PC-3 (cell line): ENCODE measurements around the gene C7orf57. TPM values are rescaled to one million over a fixed set of nuclear protein-coding genes. Genes with fewer than 3 reads are reported as not detected.
A peak's percentile ranks its signal among the peaks of the same experiment; 100 is the strongest.

Experiments
- ATAC-seq: fragments of 200-7000 bp; cut with Tn5 transposase; 2 replicates; pipeline ENCODE4 v1.9.1; 2020; ENCODE audit warnings: mild to moderate bottlenecking, moderate library complexity
- BruUV-seq: library from RNA; stranded (reverse); fragments of 400-500 nt; replicated peaks from 2 replicates; lab custom pipeline; 2021; lab: Mats Ljungman, UMichigan
- CTCF ChIA-PET: fragments of 300-600 bp; sonication (Branson Sonifier 250); formaldehyde crosslinking; loops from one replicate; lab custom pipeline; 2022; ENCODE audit warnings: antibody characterized with exemption; lab: Charles Lee
- POLR2A ChIA-PET: fragments of 300-600 bp; sonication (Branson Sonifier 250); formaldehyde crosslinking; loops from one replicate; lab custom pipeline; 2022; ENCODE audit warnings: antibody characterized with exemption; ENCODE audit not compliant: unreplicated experiment; lab: Charles Lee
- DNase-seq: peaks from one replicate; pipeline ENCODE4 v3.0.0-alpha.2; 2015
- H2AFZ ChIP-seq: fragments of 300-600 bp; sonication (generic); 2 replicates; pipeline ENCODE4 v1.6.0; 2016; ENCODE audit warnings: antibody characterized with exemption, low read length
- H3F3A ChIP-seq: fragments of 300-600 bp; sonication (generic); one replicate; pipeline ENCODE4 v1.6.0; 2017; ENCODE audit warnings: antibody characterized with exemption, low read length, control low read depth, mild to moderate bottlenecking; ENCODE audit not compliant: unreplicated experiment
- H3K27ac ChIP-seq: fragments of 300-600 bp; sonication (generic); 2 replicates; pipeline ENCODE4 v1.5.1; 2016; ENCODE audit warnings: mild to moderate bottlenecking, low read length
- H3K27me3 ChIP-seq: fragments of 300-600 bp; sonication (generic); 2 replicates; pipeline ENCODE4 v1.6.1; 2016; ENCODE audit warnings: low read length, mixed read lengths
- H3K36me3 ChIP-seq: fragments of 300-600 bp; sonication (generic); 2 replicates; pipeline ENCODE4 v1.6.1; 2016; ENCODE audit warnings: low read depth, mixed run types, low read length, mixed read lengths
- H3K4me1 ChIP-seq: fragments of 300-600 bp; sonication (generic); 2 replicates; pipeline ENCODE4 v1.5.1; 2016; ENCODE audit warnings: low read length; ENCODE audit not compliant: insufficient read depth
- H3K4me2 ChIP-seq: fragments of 300-600 bp; sonication (generic); 2 replicates; pipeline ENCODE4 v1.6.0; 2016; ENCODE audit warnings: low read length
- H3K4me3 ChIP-seq: fragments of 300-600 bp; sonication (generic); 2 replicates; pipeline ENCODE4 v1.5.1; 2016; ENCODE audit warnings: mild to moderate bottlenecking, low read length, mixed read lengths
- H3K79me2 ChIP-seq: fragments of 300-600 bp; sonication (generic); 2 replicates; pipeline ENCODE4 v1.6.1; 2017; ENCODE audit warnings: low read length, mixed read lengths
- H3K9ac ChIP-seq: fragments of 300-600 bp; sonication (generic); 2 replicates; pipeline ENCODE4 v1.6.0; 2016; ENCODE audit warnings: mild to moderate bottlenecking, low read length
- H3K9me2 ChIP-seq: fragments of 300-600 bp; sonication (generic); replicated peaks from 2 replicates; pipeline ENCODE4 v1.6.1; 2016; ENCODE audit warnings: mixed run types, low read length, mixed read lengths
- H3K9me3 ChIP-seq: fragments of 300-600 bp; sonication (generic); 2 replicates; pipeline ENCODE4 v1.6.1; 2016; ENCODE audit warnings: low read length, mixed read lengths
- H4K20me1 ChIP-seq: fragments of 300-600 bp; sonication (generic); 2 replicates; pipeline ENCODE4 v1.6.1; 2016; ENCODE audit warnings: low read length, mixed read lengths
- CTCF ChIP-seq: fragments of 300-600 bp; sonication (generic); conservative IDR thresholded peaks from 2 replicates; pipeline ENCODE4 v1.5.1; 2017; ENCODE audit warnings: antibody characterized with exemption, low read depth, mild to moderate bottlenecking, low read length
- EZH2 ChIP-seq: fragments of 300-600 bp; sonication (generic); IDR thresholded peaks from one replicate; pipeline ENCODE4 v1.6.1; 2017; ENCODE audit warnings: antibody characterized with exemption, mild to moderate bottlenecking, low read length; ENCODE audit not compliant: unreplicated experiment
- EZH2phosphoT487 ChIP-seq: fragments of 300-600 bp; sonication (generic); IDR thresholded peaks from 2 replicates; pipeline ENCODE4 v1.6.1; 2018; ENCODE audit warnings: mild to moderate bottlenecking, antibody characterized with exemption, low read length, borderline replicate concordance
- intact Hi-C: fragments of 100-400 bp; cut with micrococcal nuclease; formaldehyde crosslinking; loops from 2 replicates; pipeline ENCODE4 v1.9.0; 2023
- total RNA-seq: library from RNA; depleted of rRNA; stranded (reverse); fragments of >200 nt; gene quantifications from 2 replicates; pipeline ENCODE4 v1.2.3, GENCODE V29; 2014

Gene C7orf57
- total RNA-seq, 1 experiment from 2014 or later: 0.15 TPM

DNA sequence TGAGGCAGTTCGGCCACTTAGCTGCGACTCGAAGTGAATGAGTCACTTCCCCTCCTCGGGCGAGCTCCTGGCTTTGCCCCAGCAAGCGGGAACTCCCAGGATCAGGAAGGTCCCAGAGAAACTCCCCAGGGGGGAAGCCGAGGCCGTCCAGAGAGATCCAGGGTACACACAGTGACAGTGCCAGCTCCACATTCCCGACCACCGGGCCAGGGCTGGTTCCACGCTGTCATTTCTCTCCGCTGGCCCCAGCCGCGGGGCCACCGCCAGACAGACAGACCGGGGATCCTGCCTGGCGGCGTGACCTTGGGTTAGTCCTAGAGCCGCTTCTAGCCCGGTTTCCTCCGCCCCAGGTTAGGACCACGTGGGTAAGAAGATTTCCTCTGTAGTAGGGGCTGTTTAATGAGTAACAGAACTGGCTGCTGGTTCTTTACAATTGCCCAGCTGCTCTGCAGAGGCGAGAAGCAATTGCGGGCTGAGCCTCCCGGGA is 53.3 kb downstream of the C7orf57 start:
- ChIA-PET POLR2A (interaction anchor here (0.6 to 1.5 kb wide), 4 partner anchors 47 to 138 kb away, joined by 4 to 8 read pairs (median 6); no protein-coding TSS in a partner anchor), CTCF (interaction anchor here (0.6 to 1.4 kb wide), 2 partner anchors 22 to 143 kb away, joined by 3 to 5 read pairs; no protein-coding TSS in a partner anchor)
- peaks cover 56% of the 10 kb centered on the region for H3K4me1 ChIP-seq

DNA sequence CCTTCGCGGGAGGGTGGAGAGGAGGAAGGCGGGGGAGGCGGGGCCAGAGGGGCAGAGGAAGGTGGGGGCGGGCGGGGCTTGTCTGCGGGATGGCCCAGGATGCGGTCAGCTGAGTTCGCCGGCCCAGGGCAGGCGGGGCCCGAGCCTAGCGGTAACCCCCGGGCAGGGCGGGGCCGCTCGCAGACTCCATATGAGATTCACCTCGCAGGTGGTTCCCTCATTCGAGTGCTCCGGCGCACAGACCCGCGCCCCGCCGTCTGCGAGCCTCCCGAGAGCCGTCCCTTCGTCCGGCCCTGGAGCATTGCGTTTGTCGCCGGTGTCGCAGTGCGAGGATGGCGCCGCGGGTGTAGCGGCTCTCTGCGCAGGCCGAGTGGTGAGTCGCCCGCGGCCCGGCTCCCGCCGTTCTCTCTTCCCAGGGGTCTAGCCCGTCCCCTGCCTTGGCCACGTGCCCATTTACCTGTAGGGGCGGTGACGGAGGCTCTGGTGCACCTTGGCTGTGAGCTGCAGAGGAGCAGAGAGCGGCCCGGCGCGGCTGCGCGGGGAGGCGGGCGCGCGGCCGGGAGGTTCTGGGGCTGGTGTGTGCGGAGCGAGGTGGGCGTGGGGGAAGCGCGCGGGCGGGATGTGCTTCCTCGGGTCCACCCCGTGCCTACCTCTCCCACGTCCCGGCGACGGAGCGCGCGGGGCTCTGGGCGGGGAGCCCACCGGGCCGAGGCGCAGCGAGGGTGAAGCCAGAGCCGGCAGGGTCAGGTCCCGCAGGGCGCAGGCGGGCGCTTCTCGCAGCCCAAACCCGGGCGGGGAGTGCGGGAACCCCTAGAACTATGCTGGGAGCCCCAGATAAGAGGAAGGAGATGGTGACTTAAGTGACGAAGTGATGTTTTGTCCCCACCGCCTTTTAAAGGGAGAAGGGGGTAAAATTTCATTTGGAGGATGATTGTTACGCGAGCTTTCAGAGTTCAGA is 54.0 kb downstream of the C7orf57 start, which contains the start of gene UPP1:
UPP1 (plus strand) TSS at position 220 of the 958 bp plus-strand sequence. CDS start 5,519 bp downstream, outside the sequence.
- H3K79me2 ChIP-seq: peaks cover 30% of the 10 kb centered on the region
- H3K9ac ChIP-seq: peak within 1 kb of the TSS; percentile 93
- peaks cover 51% of the 10 kb centered on the region for H3K4me1 ChIP-seq
- ChIA-PET POLR2A (interaction anchor here (0.5 to 1.5 kb wide), 6 partner anchors 48 to 557 kb away, joined by 3 to 8 read pairs (median 4); no protein-coding TSS in a partner anchor), CTCF (interaction anchor here (0.6 to 1.4 kb wide), 2 partner anchors 21 to 144 kb away, joined by 3 to 5 read pairs; no protein-coding TSS in a partner anchor)
- peak within 1 kb of the TSS; percentile 94 for H3K4me3 ChIP-seq
- H3K36me3 ChIP-seq: peaks cover 15% of the 10 kb centered on the region; the same call in 1 of the 2 replicates
- peak; percentile 82 for DNase-seq
- H3F3A ChIP-seq: peaks cover 6% of the 10 kb centered on the region
- H2AFZ ChIP-seq: peak within 1 kb of the TSS; percentile 87
- H3K27ac ChIP-seq: peak within 1 kb of the TSS; percentile 99
- no peaks in the 10 kb centered on the region for H3K27me3 ChIP-seq
- no peaks in the 10 kb centered on the region for H3K9me2 ChIP-seq
- no peaks in the 10 kb centered on the region for H3K9me3 ChIP-seq
- peak within 1 kb of the TSS; percentile 98 for H3K4me2 ChIP-seq
- H4K20me1 ChIP-seq: peaks cover 21% of the 10 kb centered on the region; the same call in 1 of the 2 replicates
- ATAC-seq: peak; percentile 49
- intact Hi-C loops: loop anchor here (2.0 to 10.0 kb wide), 2 partner anchors 111 to 245 kb away; partner anchors contain the start of gene HUS1
- TF ChIP-seq CTCF: no peak
- no peak for TF ChIP-seq EZH2phosphoT487
- no peak for TF ChIP-seq EZH2
- no TSS peak for BruUV-seq

More for the DNA sequence above, 53.3 kb downstream of the C7orf57 start:
- Histone ChIP-seq H3F3A (peaks cover 6% of the 10 kb centered on the region), H3K27ac (peak overlapping the region; percentile 99), H3K9me3 (no peaks in the 10 kb centered on the region), H3K36me3 (peaks cover 15% of the 10 kb centered on the region; the same call in 1 of the 2 replicates), H3K27me3 (no peaks in the 10 kb centered on the region), H3K79me2 (peaks cover 30% of the 10 kb centered on the region), H3K4me3 (peak overlapping the region; percentile 94), H3K9ac (peak overlapping the region; percentile 93), H3K4me2 (peak overlapping the region; percentile 98), H3K9me2 (no peaks in the 10 kb centered on the region), H2AFZ (peak overlapping the region; percentile 87), H4K20me1 (peaks cover 21% of the 10 kb centered on the region; the same call in 1 of the 2 replicates)
- ATAC-seq (peak; percentile 33), DNase-seq (peak; percentile 83)
- BruUV-seq: TSS peak; percentile 54
- TF ChIP-seq CTCF: no peak
- TF ChIP-seq EZH2phosphoT487: no peak
- TF ChIP-seq EZH2: no peak
- intact Hi-C loops: loop anchor here (2.0 to 10.0 kb wide), 2 partner anchors 110 to 244 kb away; partner anchors contain the start of gene HUS1
